Keratinocyte (primary cell): Measurements from ENCODE around the gene TMEM205. TPM values are rescaled to one million over a fixed set of nuclear protein-coding genes. Genes with fewer than 3 reads are reported as not detected.

Source experiments
- DNase-seq: peaks from one replicate; pipeline ENCODE4 v3.0.0-alpha.2; 2011; ENCODE audit warnings: low read depth, missing footprints, low spot score
- FAIRE-seq: peaks from 2 replicates; lab custom pipeline; 2011; peaks lifted over from hg19 to GRCh38; lab: Jason Lieb, UNC
- H2AFZ ChIP-seq: 2 replicates; pipeline ENCODE4 v1.6.0; 2012; ENCODE audit warnings: low read length, control low read depth, inconsistent platforms; ENCODE audit not compliant: control insufficient read depth
- H3K27ac ChIP-seq: 2 replicates; pipeline ENCODE4 v1.5.1; 2011; ENCODE audit warnings: low read length; ENCODE audit not compliant: control insufficient read depth, insufficient read depth
- H3K27me3 ChIP-seq: 3 replicates; pipeline ENCODE4 v1.6.0; 2011; ENCODE audit warnings: low read length; ENCODE audit not compliant: control insufficient read depth, insufficient read depth; ENCODE audit errors: extremely low read depth
- H3K36me3 ChIP-seq, 2 experiments: 2 replicates in 1 of 2; 3 replicates in 1 of 2; pipeline ENCODE4 v1.5.1; 2011; ENCODE audit warnings: low read length in 2 of 2, mild to moderate bottlenecking in 1 of 2; ENCODE audit not compliant: control insufficient read depth in 2 of 2, insufficient read depth in 2 of 2; ENCODE audit errors: extremely low read depth in 1 of 2
- H3K4me1 ChIP-seq: 3 replicates; pipeline ENCODE4 v1.5.1; 2011; ENCODE audit warnings: low read length; ENCODE audit not compliant: control insufficient read depth, insufficient read depth; ENCODE audit errors: extremely low read depth
- H3K4me2 ChIP-seq: 3 replicates; pipeline ENCODE4 v1.6.0; 2011; ENCODE audit warnings: low read depth, low read length; ENCODE audit not compliant: control insufficient read depth, insufficient read depth; ENCODE audit errors: extremely low read depth
- H3K4me3 ChIP-seq, 3 experiments: fragments of 200-600 bp in 1 of 3; sonication (generic) in 1 of 3; 2 replicates in 2 of 3; 3 replicates in 1 of 3; pipeline ENCODE4 v1.5.1; 2011 to 2016; ENCODE audit warnings: low read length in 3 of 3, mild to moderate bottlenecking in 3 of 3, control low read depth in 2 of 3, inconsistent platforms in 1 of 3, low read depth in 1 of 3, mixed read lengths in 1 of 3, mixed run types in 1 of 3, moderate library complexity in 1 of 3; ENCODE audit not compliant: control insufficient read depth in 2 of 3, insufficient read depth in 2 of 3; ENCODE audit errors: extremely low read depth in 1 of 3
- H3K79me2 ChIP-seq: 2 replicates; pipeline ENCODE4 v1.6.0; 2012; ENCODE audit warnings: low read length; ENCODE audit not compliant: control insufficient read depth, insufficient read depth
- H3K9ac ChIP-seq: 3 replicates; pipeline ENCODE4 v1.6.0; 2011; ENCODE audit warnings: low read length; ENCODE audit not compliant: control insufficient read depth, insufficient read depth; ENCODE audit errors: extremely low read depth
- H3K9me1 ChIP-seq: 3 replicates; pipeline ENCODE4 v1.6.0; 2011; ENCODE audit warnings: low read length; ENCODE audit not compliant: control insufficient read depth, insufficient read depth; ENCODE audit errors: extremely low read depth
- H3K9me3 ChIP-seq: 2 replicates; pipeline ENCODE4 v1.5.1; 2012; ENCODE audit warnings: low read depth, low read length; ENCODE audit not compliant: control insufficient read depth
- H4K20me1 ChIP-seq: 3 replicates; pipeline ENCODE4 v1.6.0; 2011; ENCODE audit warnings: low read length; ENCODE audit not compliant: control insufficient read depth, insufficient read depth; ENCODE audit errors: extremely low read depth
- EZH2 ChIP-seq: IDR thresholded peaks from one replicate; pipeline ENCODE4 v1.6.1; 2012; ENCODE audit warnings: inconsistent platforms, mild to moderate bottlenecking, low read length, moderate library complexity
- dilution Hi-C: fragments of 300-500 bp; cut with MboI; formaldehyde crosslinking; loops from one replicate; pipeline ENCODE4 v1.7.0; 2020; ENCODE audit warnings: low sequenced_read_pairs; ENCODE audit not compliant: extremely low pct_ligation_motif_present
- polyA plus RNA-seq, 5 experiments: library from polyadenylated mRNA; depleted of rRNA in 3 of 5; stranded (reverse) in 3 of 5; stranded (forward) in 1 of 5; unstranded in 1 of 5; fragments of >200 nt; gene quantifications; 1 replicate in 1 of 5; 2 replicates in 3 of 5; 3 replicates in 1 of 5; pipeline versions ENCODE4 v1.2.1 to v1.2.3, GENCODE V29; 2011 to 2012; ENCODE audit warnings: missing spikeins in 2 of 5, low read depth in 1 of 5, low replicate concordance in 1 of 5
- TF ChIP-seq, protein P1 (sequence below), 3 experiments: IDR thresholded peaks in 1 of 3; conservative IDR thresholded peaks in 1 of 3; optimal IDR thresholded peaks in 1 of 3; 2 replicates in 2 of 3; 3 replicates in 1 of 3; pipeline versions ENCODE3 to v1.5.1; 2011; ENCODE audit warnings: low read length in 3 of 3, mild to moderate bottlenecking in 3 of 3, moderate library complexity in 2 of 3, control low read depth in 1 of 3, inconsistent platforms in 1 of 3; ENCODE audit not compliant: insufficient read depth in 2 of 3; ENCODE audit errors: extremely low read depth in 1 of 3

The TMEM205 gene
- polyA plus RNA-seq, 1 donor (not counting 4 experiments of a cell fraction or from before 2014, with no cell fraction given) = 65.5 TPM

DNA sequence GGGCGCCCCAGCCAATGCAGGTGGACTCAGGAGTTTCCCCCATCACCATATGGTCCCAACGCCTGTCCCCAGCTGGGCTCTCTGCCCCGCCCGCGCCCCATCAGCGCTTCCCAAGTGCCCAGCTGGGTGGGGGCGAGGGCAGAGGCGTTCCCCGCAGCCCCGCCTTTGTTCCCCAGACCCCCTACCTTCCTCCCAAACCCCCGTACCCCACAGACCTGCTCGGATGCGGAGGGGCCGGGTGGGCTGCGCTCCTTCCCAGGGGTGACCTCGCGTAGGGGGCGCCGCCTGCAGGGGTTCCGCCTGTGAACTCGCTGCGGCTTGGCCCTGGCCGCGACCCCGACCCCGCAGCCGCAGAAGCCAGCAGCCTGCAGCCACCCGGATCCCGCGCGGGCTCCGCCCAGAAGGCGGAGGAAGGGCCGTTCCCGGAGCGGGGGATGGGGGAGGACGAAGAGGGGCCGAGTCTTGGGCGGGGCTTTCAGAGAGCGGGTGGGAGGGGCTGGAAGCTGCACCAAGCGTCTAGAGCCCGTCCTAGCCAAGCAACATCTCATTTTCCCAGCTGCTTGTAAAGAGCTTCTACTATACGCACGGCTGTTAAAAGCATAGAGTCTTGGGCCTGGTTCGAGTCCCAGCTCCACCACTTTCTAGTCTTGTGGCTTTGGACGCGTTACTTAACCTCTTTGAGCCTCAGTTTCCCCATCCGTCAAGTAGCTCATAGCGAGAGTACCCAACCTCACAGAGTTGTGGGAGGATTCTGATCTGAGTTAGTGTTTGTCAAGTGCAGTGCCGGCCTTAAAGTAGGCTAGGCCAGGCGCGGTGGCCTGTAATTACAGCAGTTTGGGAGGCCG, 6.6 kb downstream of the TMEM205 start, which contains the start of gene RAB3D:
RAB3D (minus strand) TSS at position 404 of the 845 bp plus-strand sequence. CDS start 2,258 bp downstream, outside the sequence.
- Histone ChIP-seq H3K9ac (peak within 1 kb of the TSS; percentile 68), H3K79me2 (peaks cover 14% of the 10 kb centered on the region), H3K4me3 (peak within 1 kb of the TSS; percentile 81 to 98 (median 89)), H3K9me3 (no peaks in the 10 kb centered on the region), H3K27me3 (no peaks in the 10 kb centered on the region), H3K36me3 (peaks cover 24 to 27% of the 10 kb centered on the region in 2 experiments), H2AFZ (peak within 1 kb of the TSS; percentile 83), H3K4me2 (peak within 1 kb of the TSS; percentile 94), H3K27ac (peak within 1 kb of the TSS; percentile 2), H3K4me1 (peaks cover 15% of the 10 kb centered on the region), H4K20me1 (no peaks in the 10 kb centered on the region), H3K9me1 (peaks cover 3% of the 10 kb centered on the region)
- TF ChIP-seq, protein P1, sequence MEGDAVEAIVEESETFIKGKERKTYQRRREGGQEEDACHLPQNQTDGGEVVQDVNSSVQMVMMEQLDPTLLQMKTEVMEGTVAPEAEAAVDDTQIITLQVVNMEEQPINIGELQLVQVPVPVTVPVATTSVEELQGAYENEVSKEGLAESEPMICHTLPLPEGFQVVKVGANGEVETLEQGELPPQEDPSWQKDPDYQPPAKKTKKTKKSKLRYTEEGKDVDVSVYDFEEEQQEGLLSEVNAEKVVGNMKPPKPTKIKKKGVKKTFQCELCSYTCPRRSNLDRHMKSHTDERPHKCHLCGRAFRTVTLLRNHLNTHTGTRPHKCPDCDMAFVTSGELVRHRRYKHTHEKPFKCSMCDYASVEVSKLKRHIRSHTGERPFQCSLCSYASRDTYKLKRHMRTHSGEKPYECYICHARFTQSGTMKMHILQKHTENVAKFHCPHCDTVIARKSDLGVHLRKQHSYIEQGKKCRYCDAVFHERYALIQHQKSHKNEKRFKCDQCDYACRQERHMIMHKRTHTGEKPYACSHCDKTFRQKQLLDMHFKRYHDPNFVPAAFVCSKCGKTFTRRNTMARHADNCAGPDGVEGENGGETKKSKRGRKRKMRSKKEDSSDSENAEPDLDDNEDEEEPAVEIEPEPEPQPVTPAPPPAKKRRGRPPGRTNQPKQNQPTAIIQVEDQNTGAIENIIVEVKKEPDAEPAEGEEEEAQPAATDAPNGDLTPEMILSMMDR (optimal IDR thresholded peaks at IDR 0.05 in 1 of 3, IDR thresholded peaks at IDR 0.05 in 1 of 3, conservative IDR thresholded peaks at IDR 0.05 in 1 of 3; ENCODE audit: extremely low read depth in 1 of 3, insufficient read depth in 2 of 3, low read length in 3 of 3) = no peak
- TF ChIP-seq EZH2 = no peak
- FAIRE-seq (peak; percentile 82), DNase-seq (no peak)
- dilution Hi-C loops = no loop called here

DNA sequence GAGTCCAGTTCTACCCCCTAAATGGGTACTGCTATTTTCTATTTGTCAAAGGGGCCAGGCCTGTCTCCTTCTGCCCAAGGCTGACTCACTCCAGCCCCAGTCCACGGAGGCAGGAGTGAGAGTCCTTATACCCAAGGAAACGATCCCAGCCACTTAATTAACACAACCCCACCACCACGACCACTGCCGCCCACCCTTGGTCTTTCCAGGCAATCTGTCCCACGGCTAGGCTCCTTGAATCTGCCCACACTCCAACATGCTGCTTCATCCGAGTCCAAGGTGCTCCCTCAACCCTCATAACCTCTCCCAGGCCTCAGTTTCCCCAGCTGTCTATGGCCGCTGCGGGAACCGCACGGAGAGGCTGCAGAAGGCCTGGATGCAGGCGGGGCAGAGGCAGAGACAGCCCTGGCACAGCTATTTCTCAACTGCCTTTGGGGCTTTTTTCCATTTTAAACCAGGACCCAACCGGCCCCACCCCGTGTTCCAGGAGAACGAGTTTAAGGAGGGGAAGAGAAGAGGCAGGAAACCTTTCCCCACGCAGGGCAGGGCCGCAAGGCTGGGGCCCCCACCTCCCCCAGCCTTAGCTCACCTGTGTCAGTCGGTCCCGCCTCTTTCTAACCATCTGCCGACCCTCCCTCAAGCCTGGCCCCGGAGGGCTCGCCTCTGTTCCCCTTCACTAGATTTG, 7.4 kb downstream of the TMEM205 start:
- peak overlapping the region; percentile 81 to 98 (median 89) for H3K4me3 ChIP-seq
- H3K27me3 ChIP-seq = no peaks in the 10 kb centered on the region
- no peaks in the 10 kb centered on the region for H3K9me3 ChIP-seq
- H3K9ac ChIP-seq = peak overlapping the region; percentile 68
- peaks cover 3% of the 10 kb centered on the region for H3K9me1 ChIP-seq
- H4K20me1 ChIP-seq = no peaks in the 10 kb centered on the region
- H3K4me1 ChIP-seq = peaks cover 9% of the 10 kb centered on the region
- dilution Hi-C loops = no loop called here
- H3K79me2 ChIP-seq = peaks cover 14% of the 10 kb centered on the region
- peak overlapping the region; percentile 94 for H3K4me2 ChIP-seq
- peak overlapping the region; percentile 2 for H3K27ac ChIP-seq
- DNase-seq (no peak), FAIRE-seq (no peak)
- TF ChIP-seq, protein P1 (optimal IDR thresholded peaks at IDR 0.05 in 1 of 3, IDR thresholded peaks at IDR 0.05 in 1 of 3, conservative IDR thresholded peaks at IDR 0.05 in 1 of 3; ENCODE audit: extremely low read depth in 1 of 3, insufficient read depth in 2 of 3, low read length in 3 of 3) = no peak
- no peak for TF ChIP-seq EZH2
- H2AFZ ChIP-seq = peak overlapping the region; percentile 66
- H3K36me3 ChIP-seq = peaks cover 27% of the 10 kb centered on the region in 2 experiments
